Mesenchymal stem cell (in vitro differentiated cells and primary cell): ENCODE measurements around the gene CTSE.
A peak's percentile ranks its signal among the peaks of the same experiment; 100 is the strongest.

Experiments used
- DNase-seq: peaks from one replicate; pipeline ENCODE4 v3.0.0-alpha.2; 2013
- H2AFZ ChIP-seq: one replicate; pipeline ENCODE4 v1.6.1; 2013; ENCODE audit warnings: low read depth, mild to moderate bottlenecking, control low read depth, inconsistent platforms, low read length, moderate library complexity
- H2AK5ac ChIP-seq: 2 replicates; pipeline ENCODE4 v1.6.1; 2013; ENCODE audit warnings: low read length, moderate library complexity, mild to moderate bottlenecking, inconsistent platforms; ENCODE audit not compliant: severe bottlenecking
- H2BK120ac ChIP-seq: one replicate; pipeline ENCODE4 v1.6.1; 2013; ENCODE audit warnings: low read depth, mild to moderate bottlenecking, inconsistent platforms, low read length, moderate library complexity
- H2BK12ac ChIP-seq, 2 experiments: one replicate each; pipeline ENCODE4 v1.6.1; 2013; ENCODE audit warnings: inconsistent platforms in 2 of 2, low read length in 2 of 2, mild to moderate bottlenecking in 2 of 2, moderate library complexity in 2 of 2, control low read depth in 1 of 2
- H2BK15ac ChIP-seq: one replicate; pipeline ENCODE4 v1.6.1; 2013; ENCODE audit warnings: mild to moderate bottlenecking, low read depth, inconsistent platforms; ENCODE audit not compliant: poor library complexity, severe bottlenecking
- H2BK5ac ChIP-seq: 2 replicates; pipeline ENCODE4 v1.6.1; 2013; ENCODE audit warnings: low read depth, mild to moderate bottlenecking, low read length, control low read depth, inconsistent platforms; ENCODE audit not compliant: poor library complexity, severe bottlenecking
- H3K14ac ChIP-seq, 2 experiments: one replicate each; pipeline ENCODE4 v1.6.1; 2013; ENCODE audit warnings: inconsistent platforms in 2 of 2, low read length in 2 of 2, control low read depth in 1 of 2, mild to moderate bottlenecking in 1 of 2, moderate library complexity in 1 of 2
- H3K18ac ChIP-seq, 2 experiments: one replicate each; pipeline ENCODE4 v1.6.1; 2013; ENCODE audit warnings: inconsistent platforms in 2 of 2, low read length in 2 of 2, control low read depth in 1 of 2, low read depth in 1 of 2, mild to moderate bottlenecking in 1 of 2
- H3K23ac ChIP-seq, 2 experiments: one replicate each; pipeline ENCODE4 v1.6.1; 2013; ENCODE audit warnings: inconsistent platforms in 2 of 2, low read length in 2 of 2, mild to moderate bottlenecking in 2 of 2, moderate library complexity in 2 of 2, control low read depth in 1 of 2
- H3K27ac ChIP-seq: 2 replicates; pipeline ENCODE4 v1.5.1; 2013; ENCODE audit warnings: mild to moderate bottlenecking, moderate library complexity, low read length, control low read depth, inconsistent platforms; ENCODE audit not compliant: poor library complexity, severe bottlenecking
- H3K27me3 ChIP-seq, 2 experiments: 2 replicates each; pipeline versions ENCODE4 v1.6.1 to v1.7.0; 2013; ENCODE audit warnings: low read length in 2 of 2, mild to moderate bottlenecking in 2 of 2, moderate library complexity in 2 of 2, control low read depth in 1 of 2, inconsistent platforms in 1 of 2; ENCODE audit not compliant: control insufficient read depth in 1 of 2, insufficient read depth in 1 of 2
- H3K36me3 ChIP-seq, 2 experiments: 2 replicates each; pipeline versions ENCODE4 v1.6.1 to v1.7.0; 2013; ENCODE audit warnings: low read length in 2 of 2, control low read depth in 1 of 2, inconsistent platforms in 1 of 2, low read depth in 1 of 2, mild to moderate bottlenecking in 1 of 2; ENCODE audit not compliant: insufficient read depth in 2 of 2, control insufficient read depth in 1 of 2
- H3K4ac ChIP-seq, 2 experiments: one replicate each; pipeline ENCODE4 v1.6.1; 2013; ENCODE audit warnings: inconsistent platforms in 2 of 2, low read length in 2 of 2, mild to moderate bottlenecking in 2 of 2, moderate library complexity in 2 of 2, control low read depth in 1 of 2, low read depth in 1 of 2
- H3K4me1 ChIP-seq: 2 replicates; pipeline ENCODE4 v1.6.1; 2013; ENCODE audit warnings: low read depth, low read length, control low read depth; ENCODE audit not compliant: control insufficient read depth, insufficient read depth
- H3K4me2 ChIP-seq: 2 replicates; pipeline ENCODE4 v1.6.1; 2013; ENCODE audit warnings: low read length, mild to moderate bottlenecking, inconsistent platforms; ENCODE audit not compliant: poor library complexity, severe bottlenecking
- H3K4me3 ChIP-seq, 2 experiments: 2 replicates each; pipeline versions ENCODE4 v1.5.1 to v1.7.0; 2013; ENCODE audit warnings: low read length in 2 of 2, mild to moderate bottlenecking in 2 of 2, control low read depth in 1 of 2, low read depth in 1 of 2; ENCODE audit not compliant: insufficient read depth in 1 of 2
- H3K79me1 ChIP-seq: replicated peaks from 2 replicates; pipeline ENCODE4 v1.6.1; 2013; ENCODE audit warnings: mild to moderate bottlenecking, control low read depth, low read length, inconsistent platforms; ENCODE audit not compliant: poor library complexity, severe bottlenecking
- H3K9ac ChIP-seq: 2 replicates; pipeline ENCODE4 v1.7.0; 2013; ENCODE audit warnings: mild to moderate bottlenecking, low read length, moderate library complexity
- H3K9me3 ChIP-seq: 2 replicates; pipeline ENCODE4 v1.7.0; 2013; ENCODE audit warnings: mild to moderate bottlenecking, low read length; ENCODE audit not compliant: control insufficient read depth
- H4K8ac ChIP-seq: one replicate; pipeline ENCODE4 v1.6.1; 2013; ENCODE audit warnings: inconsistent platforms, mild to moderate bottlenecking, low read length, moderate library complexity
- H4K91ac ChIP-seq: one replicate; pipeline ENCODE4 v1.6.1; 2013; ENCODE audit warnings: mild to moderate bottlenecking, low read length, inconsistent platforms
- WGBS: methylation state at CpG from one replicate; pipeline ENCODE4 v1.1.7; 2013; ENCODE audit warnings: mixed read lengths; 5-methylcytosine and 5-hydroxymethylcytosine counted together

CTSE gene

DNA sequence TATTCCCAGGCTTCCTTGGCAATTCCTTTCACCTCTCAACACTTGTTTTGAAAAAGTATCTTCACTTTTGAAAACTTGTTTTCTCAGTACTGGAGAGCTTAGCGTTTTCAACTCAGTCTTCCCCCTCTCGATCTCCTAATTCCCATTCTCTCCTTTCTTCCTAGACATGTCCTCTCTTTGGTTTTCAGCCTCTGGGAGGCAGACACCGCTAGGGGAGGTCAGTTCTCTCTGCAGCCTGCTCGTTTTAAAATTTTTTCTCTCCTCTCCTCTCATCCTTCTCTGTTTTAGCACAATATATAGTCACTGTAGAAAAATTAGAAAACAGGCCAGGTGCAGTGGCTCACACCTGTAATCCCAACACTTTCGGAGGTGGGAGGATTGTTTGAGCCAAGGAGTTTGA, 16.6 kb upstream of the CTSE start:
- no peak overlapping the region for H2AK5ac ChIP-seq
- WGBS: 81% methylated on average over 4 of the region's 5 CpGs
- H3K27me3 ChIP-seq: peaks cover 0 to 52% of the 10 kb centered on the region in 2 experiments
- H3K18ac ChIP-seq: no peak overlapping the region
- H3K9me3 ChIP-seq: no peaks in the 10 kb centered on the region
- H3K4ac ChIP-seq: no peak overlapping the region
- H2BK120ac ChIP-seq: no peak overlapping the region
- H3K23ac ChIP-seq: no peak overlapping the region
- no peaks in the 10 kb centered on the region for H3K79me1 ChIP-seq
- no peaks in the 10 kb centered on the region for H3K36me3 ChIP-seq
- no peak overlapping the region for H2BK12ac ChIP-seq
- H3K4me2 ChIP-seq: no peak overlapping the region
- H3K4me1 ChIP-seq: peaks cover 8% of the 10 kb centered on the region
- H3K9ac ChIP-seq: no peak overlapping the region
- H3K27ac ChIP-seq: no peak overlapping the region
- no peak for DNase-seq
- H2AFZ ChIP-seq: no peak overlapping the region
- H2BK15ac ChIP-seq: no peak overlapping the region
- H2BK5ac ChIP-seq: no peak overlapping the region
- no peak overlapping the region for H4K8ac ChIP-seq
- no peak overlapping the region for H3K4me3 ChIP-seq
- H4K91ac ChIP-seq: no peak overlapping the region
- H3K14ac ChIP-seq: no peak overlapping the region

DNA sequence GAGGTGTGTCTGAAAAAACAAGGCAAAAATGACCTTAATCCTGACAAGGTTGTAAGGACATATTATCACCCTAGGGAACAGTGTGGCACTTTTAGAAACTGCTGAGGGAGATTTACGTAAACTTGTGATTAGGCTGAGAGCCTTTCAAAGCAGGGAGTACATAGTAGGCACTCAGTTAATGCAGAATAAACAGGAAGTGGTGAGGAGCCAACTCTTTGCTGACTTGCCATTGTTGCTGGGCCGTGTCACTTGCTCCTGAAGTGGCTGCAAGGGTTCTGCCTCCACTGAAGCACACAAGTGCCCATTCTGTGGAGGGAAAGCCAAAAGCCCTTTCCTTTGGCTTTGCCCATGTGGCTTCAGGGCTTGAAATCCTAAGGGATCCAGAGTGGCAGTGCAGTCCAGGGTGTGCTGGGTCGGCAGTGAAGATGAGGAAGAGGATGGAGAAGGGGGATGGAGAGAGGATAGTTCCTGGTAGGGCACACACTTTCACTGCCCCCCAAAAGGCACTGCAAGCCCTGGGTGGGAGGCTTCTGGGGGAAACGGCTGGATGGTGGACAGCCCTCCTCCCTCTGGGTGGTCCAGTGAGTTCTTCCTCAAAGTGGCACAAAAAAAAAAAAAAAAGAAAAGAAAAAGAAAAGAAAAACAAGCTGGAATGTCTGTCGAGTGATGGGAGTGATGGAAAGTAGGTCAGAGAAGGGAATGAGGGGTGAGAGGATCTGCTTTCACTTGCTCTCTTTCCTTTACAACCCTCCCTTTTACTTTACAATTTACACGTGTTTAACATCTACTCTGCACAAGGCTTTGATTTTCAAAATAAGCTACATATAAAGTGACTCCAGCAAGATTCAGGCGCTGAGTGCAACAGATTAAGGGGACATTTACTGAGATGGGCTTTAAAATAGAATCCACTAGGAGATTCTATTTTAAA, 15.6 kb upstream of the CTSE start:
- Histone ChIP-seq H2BK15ac (no peak overlapping the region), H2BK120ac (no peak overlapping the region), H4K91ac (no peak overlapping the region), H3K9ac (no peak overlapping the region), H3K14ac (no peak overlapping the region), H3K9me3 (no peaks in the 10 kb centered on the region), H3K4me3 (no peak overlapping the region), H2AFZ (no peak overlapping the region), H3K36me3 (no peaks in the 10 kb centered on the region), H3K23ac (no peak overlapping the region), H4K8ac (no peak overlapping the region), H3K18ac (no peak overlapping the region), H3K4me2 (no peak overlapping the region), H2BK5ac (no peak overlapping the region), H2BK12ac (no peak overlapping the region), H3K27ac (no peak overlapping the region), H3K4me1 (peaks cover 8% of the 10 kb centered on the region), H3K79me1 (no peaks in the 10 kb centered on the region), H2AK5ac (peak overlapping the region; percentile 46), H3K4ac (no peak overlapping the region), H3K27me3 (peaks cover 0 to 61% of the 10 kb centered on the region in 2 experiments)
- no peak for DNase-seq
- WGBS: 48% methylated on average over 5 of the region's 7 CpGs

DNA sequence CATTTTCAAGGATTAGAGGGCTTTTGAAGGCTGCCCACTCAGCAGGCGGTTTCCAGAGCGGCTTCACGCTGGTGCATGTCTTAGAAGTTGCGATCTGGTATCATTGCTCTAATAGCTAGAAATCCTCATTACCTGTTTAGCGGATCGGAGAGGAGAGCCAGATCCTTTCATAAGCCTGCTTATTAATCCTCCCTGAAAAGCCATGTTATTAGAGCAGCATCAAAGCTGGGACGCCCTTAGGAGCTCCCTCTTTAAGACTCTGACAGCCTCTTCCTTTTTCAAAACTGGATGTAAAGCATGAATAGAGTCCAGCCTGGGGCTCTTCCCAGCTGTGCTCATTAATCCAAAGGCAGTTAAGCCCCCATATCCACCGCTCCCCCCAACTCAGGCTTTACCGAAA, 13.9 kb upstream of the CTSE start:
- no peak overlapping the region for H3K4me2 ChIP-seq
- H2AK5ac ChIP-seq: no peak overlapping the region
- no peak overlapping the region for H3K9ac ChIP-seq
- H3K14ac ChIP-seq: no peak overlapping the region
- no peak overlapping the region for H4K91ac ChIP-seq
- DNase-seq: no peak
- H3K4me3 ChIP-seq: no peak overlapping the region
- H2BK12ac ChIP-seq: no peak overlapping the region
- H3K9me3 ChIP-seq: no peaks in the 10 kb centered on the region
- no peak overlapping the region for H2AFZ ChIP-seq
- H2BK15ac ChIP-seq: no peak overlapping the region
- no peak overlapping the region for H4K8ac ChIP-seq
- H3K4ac ChIP-seq: no peak overlapping the region
- H3K23ac ChIP-seq: no peak overlapping the region
- H2BK5ac ChIP-seq: no peak overlapping the region
- no peak overlapping the region for H3K27ac ChIP-seq
- WGBS: 91% methylated on average over 8 of the region's 9 CpGs
- no peaks in the 10 kb centered on the region for H3K79me1 ChIP-seq
- no peak overlapping the region for H2BK120ac ChIP-seq
- H3K4me1 ChIP-seq: peaks cover 8% of the 10 kb centered on the region
- H3K36me3 ChIP-seq: no peaks in the 10 kb centered on the region
- peaks cover 0 to 66% of the 10 kb centered on the region in 2 experiments for H3K27me3 ChIP-seq
- H3K18ac ChIP-seq: no peak overlapping the region

DNA sequence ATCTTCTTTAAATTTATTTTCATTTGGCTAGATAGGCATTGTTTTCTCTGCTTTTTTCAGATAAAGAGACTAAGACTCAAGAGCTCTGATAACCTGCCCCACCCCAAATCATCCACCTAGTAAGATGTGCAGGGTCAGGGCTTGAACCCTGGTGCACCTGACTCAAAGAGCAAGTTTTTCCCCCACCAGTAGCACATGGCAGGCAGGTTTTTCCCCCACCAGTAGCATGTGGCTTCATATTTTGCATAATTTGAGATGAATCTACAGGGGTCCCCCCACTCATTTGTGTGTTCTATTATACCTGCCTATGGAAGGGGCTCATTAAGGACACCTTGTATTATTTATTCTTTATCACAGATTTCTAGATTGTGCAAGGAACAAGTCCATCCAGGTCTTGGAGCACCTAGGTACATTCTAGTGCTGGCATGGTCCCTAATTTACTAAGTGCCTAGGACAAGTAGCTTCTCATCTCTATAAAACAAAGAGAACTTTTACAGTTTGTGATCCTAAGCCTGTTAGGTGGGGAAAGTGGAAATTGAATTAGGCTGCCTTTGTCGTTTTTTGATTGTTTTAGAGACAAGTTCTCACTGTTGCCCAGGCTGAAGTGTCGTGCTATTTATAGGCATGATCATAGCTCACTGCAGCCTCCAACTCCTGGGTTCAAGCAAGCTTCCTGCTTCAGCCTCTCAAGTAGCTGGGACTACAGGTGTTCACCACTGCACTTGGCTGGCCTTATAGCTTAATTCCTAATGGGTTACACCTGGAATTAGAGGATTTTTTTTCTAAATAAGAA, 13.2 kb upstream of the CTSE start:
- Histone ChIP-seq H3K9me3 (no peaks in the 10 kb centered on the region), H3K4ac (no peak overlapping the region), H4K8ac (no peak overlapping the region), H3K23ac (no peak overlapping the region), H2BK12ac (no peak overlapping the region), H4K91ac (no peak overlapping the region), H3K36me3 (no peaks in the 10 kb centered on the region), H3K9ac (no peak overlapping the region), H2AK5ac (no peak overlapping the region), H2BK15ac (no peak overlapping the region), H3K4me1 (peaks cover 9% of the 10 kb centered on the region), H3K4me3 (no peak overlapping the region), H2BK120ac (no peak overlapping the region), H2BK5ac (no peak overlapping the region), H3K14ac (no peak overlapping the region), H2AFZ (no peak overlapping the region), H3K79me1 (no peaks in the 10 kb centered on the region), H3K27me3 (peaks cover 0 to 65% of the 10 kb centered on the region in 2 experiments), H3K4me2 (no peak overlapping the region), H3K27ac (no peak overlapping the region), H3K18ac (no peak overlapping the region)
- DNase-seq: no peak
- WGBS: 59% methylated on average over 2 of the region's 2 CpGs
